A673 (cell line): ENCODE results near the gene CAVIN4. TPM values are rescaled to one million over a fixed set of nuclear protein-coding genes. Genes with fewer than 3 reads are reported as not detected.

Experiments
- Bru-seq: library from RNA; stranded (reverse); fragments of 400-500 nt; gene quantifications from one replicate; lab custom pipeline; 2021; lab: Mats Ljungman, UMichigan
- BruChase-seq, 2 experiments: library from RNA; stranded (reverse); fragments of 400-500 nt; gene quantifications; one replicate each; lab custom pipeline; 2021; lab: Mats Ljungman, UMichigan
- BruUV-seq: library from RNA; stranded (reverse); fragments of 400-500 nt; replicated peaks from 2 replicates; lab custom pipeline; 2021; lab: Mats Ljungman, UMichigan
- CTCF ChIA-PET: fragments of 300-600 bp; sonication (Branson Sonifier 250); formaldehyde crosslinking; loops from one replicate; lab custom pipeline; 2022; ENCODE audit warnings: antibody characterized with exemption; lab: Charles Lee
- POLR2A ChIA-PET: fragments of 300-600 bp; sonication (Branson Sonifier 250); formaldehyde crosslinking; loops from one replicate; lab custom pipeline; 2022; ENCODE audit warnings: antibody characterized with exemption; ENCODE audit not compliant: low non-redundant PET; lab: Charles Lee
- DNase-seq: peaks from one replicate; pipeline ENCODE4 v3.0.0-alpha.2; 2015; ENCODE audit warnings: low spot score
- H3K27ac ChIP-seq: fragments of 200-600 bp; sonication (generic); 2 replicates; pipeline ENCODE4 v1.5.1; 2016; ENCODE audit warnings: mixed run types, low read depth, mild to moderate bottlenecking, mixed read lengths, antibody characterized with exemption, low read length; ENCODE audit not compliant: poor library complexity, severe bottlenecking
- H3K27me3 ChIP-seq: fragments of 200-600 bp; sonication (generic); replicated peaks from 2 replicates; pipeline ENCODE4 v1.6.1; 2017; ENCODE audit warnings: mixed run types, low read depth, mild to moderate bottlenecking, mixed read lengths, antibody characterized with exemption, low read length; ENCODE audit not compliant: insufficient read depth, poor library complexity
- H3K36me3 ChIP-seq: fragments of 200-600 bp; sonication (generic); 2 replicates; pipeline ENCODE4 v1.6.1; 2016; ENCODE audit warnings: mixed run types, mild to moderate bottlenecking, mixed read lengths, antibody characterized with exemption, low read length; ENCODE audit not compliant: insufficient read depth, poor library complexity, severe bottlenecking
- H3K4me1 ChIP-seq: fragments of 200-600 bp; sonication (generic); 2 replicates; pipeline ENCODE4 v1.6.1; 2017; ENCODE audit warnings: mixed run types, mild to moderate bottlenecking, mixed read lengths, antibody characterized with exemption, low read length; ENCODE audit not compliant: insufficient read depth, poor library complexity, severe bottlenecking
- H3K4me3 ChIP-seq: fragments of 200-600 bp; sonication (generic); 2 replicates; pipeline ENCODE4 v1.5.1; 2016; ENCODE audit warnings: low read depth, mixed run types, mild to moderate bottlenecking, mixed read lengths, low read length; ENCODE audit not compliant: poor library complexity, severe bottlenecking
- H3K9me3 ChIP-seq: fragments of 200-600 bp; sonication (generic); 2 replicates; pipeline ENCODE4 v1.6.1; 2016; ENCODE audit warnings: mixed run types, low read depth, mild to moderate bottlenecking, mixed read lengths, antibody characterized with exemption, low read length; ENCODE audit not compliant: poor library complexity, severe bottlenecking
- EZH2 ChIP-seq: fragments of 200-600 bp; sonication (generic); IDR thresholded peaks from 2 replicates; pipeline ENCODE4 v1.6.1; 2017; ENCODE audit warnings: borderline replicate concordance, low read depth, mild to moderate bottlenecking, mixed read lengths, antibody characterized with exemption, low read length; ENCODE audit not compliant: poor library complexity, severe bottlenecking
- intact Hi-C: fragments of 100-400 bp; cut with micrococcal nuclease; formaldehyde crosslinking; loops from one replicate; pipeline ENCODE4 v1.10.0; 2022; ENCODE audit not compliant: unreplicated experiment
- long read RNA-seq: library from polyadenylated mRNA; stranded (forward); transcript quantifications from one replicate; pipeline ENCODE4 v2.0.0, GENCODE V29; 2022
- total RNA-seq: library from RNA; stranded (reverse); gene quantifications from 2 replicates; pipeline ENCODE4 v1.2.3, GENCODE V29; 2021
- TF ChIP-seq, protein P1 (sequence below): fragments of 300-800, 200-600 bp; sonication (generic); conservative IDR thresholded peaks from 2 replicates; pipeline ENCODE4 v1.5.1; 2017; ENCODE audit warnings: low read depth, mild to moderate bottlenecking, antibody characterized with exemption, low read length, moderate library complexity, mixed read lengths

CAVIN4 gene, protein sequence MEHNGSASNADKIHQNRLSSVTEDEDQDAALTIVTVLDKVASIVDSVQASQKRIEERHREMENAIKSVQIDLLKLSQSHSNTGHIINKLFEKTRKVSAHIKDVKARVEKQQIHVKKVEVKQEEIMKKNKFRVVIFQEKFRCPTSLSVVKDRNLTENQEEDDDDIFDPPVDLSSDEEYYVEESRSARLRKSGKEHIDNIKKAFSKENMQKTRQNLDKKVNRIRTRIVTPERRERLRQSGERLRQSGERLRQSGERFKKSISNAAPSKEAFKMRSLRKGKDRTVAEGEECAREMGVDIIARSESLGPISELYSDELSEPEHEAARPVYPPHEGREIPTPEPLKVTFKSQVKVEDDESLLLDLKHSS
- 3.9 and 5.0 TPM in 2 replicates for total RNA-seq
- Bru-seq, nascent RNA: percentile 88 among the genes with signal in this experiment
- percentile 86 among the genes with signal in this experiment for BruChase-seq, experiment 1, labeled RNA remaining after a 2-hour chase
- BruChase-seq, experiment 2, labeled RNA remaining after a 6-hour chase: percentile 86 among the genes with signal in this experiment
- long read RNA-seq: 0 reads

DNA sequence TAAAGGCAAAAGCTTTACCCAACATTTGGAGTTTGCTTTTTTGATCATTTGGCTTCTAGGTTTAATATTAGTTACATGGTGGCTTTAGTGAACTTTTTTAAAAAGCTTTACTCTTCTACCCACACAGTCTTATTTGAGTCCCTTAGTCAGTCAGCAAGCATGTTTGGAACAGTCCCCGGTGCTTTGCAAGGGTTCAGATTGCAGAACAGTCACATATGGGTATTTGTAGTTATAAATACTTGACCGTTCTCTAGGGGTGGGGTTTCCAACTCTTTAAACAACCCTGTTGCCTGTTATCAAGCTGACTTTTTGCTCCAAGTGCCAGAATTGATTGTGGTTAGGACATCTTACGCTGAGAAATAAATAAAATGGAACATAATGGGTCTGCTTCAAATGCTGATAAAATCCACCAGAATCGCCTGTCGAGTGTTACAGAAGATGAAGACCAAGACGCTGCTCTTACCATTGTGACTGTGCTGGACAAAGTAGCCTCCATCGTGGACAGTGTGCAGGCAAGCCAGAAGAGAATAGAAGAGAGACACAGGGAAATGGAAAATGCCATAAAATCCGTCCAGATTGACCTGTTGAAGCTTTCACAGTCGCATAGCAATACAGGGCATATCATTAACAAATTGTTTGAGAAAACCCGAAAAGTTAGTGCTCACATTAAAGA is at the start of gene CAVIN4:
CAVIN4 (plus strand) TSS at position 304 of the 673 bp plus-strand sequence; CDS start at position 369, 65 bp downstream.
- Histone ChIP-seq H3K9me3 (no peaks in the 10 kb centered on the region), H3K4me1 (peaks cover 9% of the 10 kb centered on the region), H3K27me3 (no peaks in the 10 kb centered on the region), H3K27ac (no peak within 1 kb of the TSS), H3K36me3 (no peaks in the 10 kb centered on the region), H3K4me3 (no peak within 1 kb of the TSS)
- CTCF ChIA-PET: no interaction called here
- no TSS peak for BruUV-seq
- POLR2A ChIA-PET: no interaction called here
- no peak for TF ChIP-seq EZH2
- no peak for DNase-seq
- intact Hi-C loops: no loop called here

DNA sequence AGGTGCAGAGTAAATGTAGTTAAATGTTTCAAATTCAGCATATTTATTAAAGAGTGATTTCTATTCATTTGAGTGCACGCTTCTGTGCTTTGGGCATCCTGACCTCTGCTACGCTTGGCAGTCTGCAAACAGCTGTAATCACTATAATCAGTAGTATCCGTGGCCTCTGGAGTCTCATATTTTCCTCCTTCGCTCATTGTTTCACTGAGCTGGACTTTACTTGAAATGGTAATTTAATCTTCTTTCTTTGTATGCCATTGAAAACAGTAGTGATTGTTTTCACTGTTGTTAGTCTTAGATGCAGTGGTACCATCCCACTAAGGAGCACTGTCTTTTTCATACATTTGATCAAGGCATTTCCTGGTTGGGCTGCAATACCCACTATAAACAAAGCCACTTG is 43.5 kb upstream of the CAVIN4 start:
- Histone ChIP-seq H3K4me1 (no peaks in the 10 kb centered on the region), H3K27me3 (no peaks in the 10 kb centered on the region), H3K9me3 (no peaks in the 10 kb centered on the region), H3K4me3 (no peak overlapping the region), H3K27ac (no peak overlapping the region), H3K36me3 (peaks cover under 1% of the 10 kb centered on the region)
- ChIA-PET POLR2A (no interaction called here), CTCF (no interaction called here)
- intact Hi-C loops: no loop called here
- no TSS peak for BruUV-seq
- no peak for DNase-seq
- TF ChIP-seq, protein P1, sequence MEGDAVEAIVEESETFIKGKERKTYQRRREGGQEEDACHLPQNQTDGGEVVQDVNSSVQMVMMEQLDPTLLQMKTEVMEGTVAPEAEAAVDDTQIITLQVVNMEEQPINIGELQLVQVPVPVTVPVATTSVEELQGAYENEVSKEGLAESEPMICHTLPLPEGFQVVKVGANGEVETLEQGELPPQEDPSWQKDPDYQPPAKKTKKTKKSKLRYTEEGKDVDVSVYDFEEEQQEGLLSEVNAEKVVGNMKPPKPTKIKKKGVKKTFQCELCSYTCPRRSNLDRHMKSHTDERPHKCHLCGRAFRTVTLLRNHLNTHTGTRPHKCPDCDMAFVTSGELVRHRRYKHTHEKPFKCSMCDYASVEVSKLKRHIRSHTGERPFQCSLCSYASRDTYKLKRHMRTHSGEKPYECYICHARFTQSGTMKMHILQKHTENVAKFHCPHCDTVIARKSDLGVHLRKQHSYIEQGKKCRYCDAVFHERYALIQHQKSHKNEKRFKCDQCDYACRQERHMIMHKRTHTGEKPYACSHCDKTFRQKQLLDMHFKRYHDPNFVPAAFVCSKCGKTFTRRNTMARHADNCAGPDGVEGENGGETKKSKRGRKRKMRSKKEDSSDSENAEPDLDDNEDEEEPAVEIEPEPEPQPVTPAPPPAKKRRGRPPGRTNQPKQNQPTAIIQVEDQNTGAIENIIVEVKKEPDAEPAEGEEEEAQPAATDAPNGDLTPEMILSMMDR: no peak
- TF ChIP-seq EZH2: no peak

DNA sequence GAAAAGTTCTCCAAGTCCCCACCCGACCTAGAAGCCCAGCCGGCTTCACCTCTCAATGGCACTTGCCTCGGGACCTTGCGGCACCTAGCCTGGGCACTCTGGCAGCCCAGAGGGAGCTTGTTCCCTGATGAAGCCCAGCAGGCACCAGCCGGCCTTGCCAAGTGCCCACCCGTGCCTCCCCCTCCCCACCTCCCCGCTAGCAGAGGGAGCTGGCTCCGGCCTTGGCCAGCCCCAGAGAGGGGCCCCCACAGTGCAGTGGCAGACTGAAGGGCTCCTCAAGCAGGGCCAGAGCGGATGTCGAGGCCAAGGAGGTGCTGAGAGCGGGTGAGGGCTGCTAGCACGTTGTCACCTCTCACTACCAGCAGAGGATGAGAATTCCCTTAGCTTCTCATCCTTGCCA is 37.6 kb upstream of the CAVIN4 start:
- no peak overlapping the region for H3K4me3 ChIP-seq
- CTCF ChIA-PET: no interaction called here
- H3K9me3 ChIP-seq: peaks cover 7% of the 10 kb centered on the region
- no peaks in the 10 kb centered on the region for H3K27me3 ChIP-seq
- intact Hi-C loops: no loop called here
- no TSS peak for BruUV-seq
- no peaks in the 10 kb centered on the region for H3K4me1 ChIP-seq
- H3K36me3 ChIP-seq: peaks cover 4% of the 10 kb centered on the region
- no peak for DNase-seq
- TF ChIP-seq EZH2: no peak
- TF ChIP-seq, protein P1: no peak
- H3K27ac ChIP-seq: no peak overlapping the region
- POLR2A ChIA-PET: no interaction called here
